ENCODE measurements around the gene RXRA. TPM values are rescaled to one million over a fixed set of nuclear protein-coding genes. Genes with fewer than 3 reads are reported as not detected.

RXRA gene
- total RNA-seq, 1 donor: 26.4 TPM

DNA sequence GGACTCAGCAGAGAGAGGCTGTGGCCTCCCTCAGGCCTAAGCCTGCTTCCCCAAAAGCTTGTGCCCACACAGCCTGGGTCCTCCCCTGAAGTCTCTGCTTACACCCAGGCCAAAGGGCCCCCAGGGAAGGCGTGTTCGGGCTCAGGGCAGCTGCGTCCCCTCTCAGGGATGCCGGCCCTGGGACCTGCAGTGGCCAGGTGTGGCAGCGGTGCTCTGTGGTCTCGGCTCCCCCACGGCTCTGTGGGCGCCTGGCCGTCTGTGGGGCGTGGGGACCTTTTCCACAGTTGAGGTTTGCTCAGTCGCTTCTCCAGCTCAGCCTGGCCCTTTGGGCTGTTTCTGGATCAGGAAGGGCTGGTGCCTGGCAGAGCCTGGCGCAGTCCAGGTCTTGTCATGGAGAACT lies 75.9 kb downstream of the RXRA start:
- Histone ChIP-seq H4K20me1 (ENCODE audit: insufficient read depth, low read length) (peaks cover 69% of the 10 kb centered on the region), H3K4me3 (ENCODE audit: insufficient read depth, low read length) (no peak overlapping the region), H3K4me2 (ENCODE audit: insufficient read depth, low read length) (no peak overlapping the region), H3K9me3 (ENCODE audit: low read depth, low read length) (peaks cover 5% of the 10 kb centered on the region), H3K4me1 (ENCODE audit: insufficient read depth, low read length) (peaks cover 38% of the 10 kb centered on the region), H3K79me2 (ENCODE audit: insufficient read depth, low read length) (peaks cover 75% of the 10 kb centered on the region), H2AFZ (ENCODE audit: low read length) (no peak overlapping the region), H3K27ac (ENCODE audit: low read depth, low read length) (no peak overlapping the region), H3K27me3 (ENCODE audit: insufficient read depth, low read length) (no peaks in the 10 kb centered on the region), H3K36me3 (ENCODE audit: insufficient read depth, low read length) (no peaks in the 10 kb centered on the region)
- TF ChIP-seq CTCF (IDR thresholded peaks at IDR 0.05; ENCODE audit: extremely low read depth, low read depth, low read length): no peak
- DNase-seq (ENCODE audit: insufficient read length, low spot score, missing footprints): no peak

- Histone ChIP-seq H4K20me1 (ENCODE audit: insufficient read depth, low read length) (peaks cover 63% of the 10 kb centered on the region), H3K4me2 (ENCODE audit: insufficient read depth, low read length) (peak overlapping the region; percentile 23)
- no peak for DNase-seq (ENCODE audit: insufficient read length, low spot score, missing footprints)
Measured at GRCh38 chr9:134403292-134403681, 77.0 kb downstream of the RXRA start.

DNA sequence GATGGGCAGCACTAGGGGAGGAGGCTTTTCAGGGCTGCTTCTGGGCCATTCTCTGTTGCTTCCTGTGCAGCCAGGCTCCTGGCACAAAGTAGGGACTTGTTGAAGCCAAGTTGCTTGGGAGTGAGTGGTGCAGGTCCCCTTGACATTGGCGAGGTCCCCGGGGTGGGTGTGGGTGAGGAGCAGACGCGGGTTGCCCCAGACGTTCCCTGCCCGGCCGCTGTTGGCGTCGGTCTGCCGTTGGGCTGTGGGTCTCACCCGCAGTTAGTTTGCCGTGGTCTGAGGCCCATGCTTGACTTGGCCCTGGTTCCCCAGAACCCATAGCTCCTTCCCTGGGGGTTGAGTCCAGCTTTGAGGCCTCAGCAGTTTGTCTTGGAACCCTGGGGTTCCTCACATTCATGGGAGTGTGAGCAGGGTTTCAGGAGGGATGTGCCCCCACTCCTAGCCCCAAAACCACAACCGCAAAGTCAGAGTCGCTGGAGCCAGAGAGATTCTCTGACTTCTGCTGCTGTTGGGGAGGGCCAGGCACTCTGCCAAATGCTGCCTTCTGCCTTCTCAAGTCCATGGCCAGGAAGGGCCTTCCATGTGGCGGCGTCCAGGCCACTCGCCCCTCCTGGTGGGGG lies 77.5 kb downstream of the RXRA start:
- peaks cover 1% of the 10 kb centered on the region for H3K36me3 ChIP-seq (ENCODE audit: insufficient read depth, low read length)
- peaks cover 43% of the 10 kb centered on the region for H3K4me1 ChIP-seq (ENCODE audit: insufficient read depth, low read length)
- peak overlapping the region; percentile 83 for H3K27ac ChIP-seq (ENCODE audit: low read depth, low read length)
- H4K20me1 ChIP-seq (ENCODE audit: insufficient read depth, low read length): peaks cover 58% of the 10 kb centered on the region
- H3K4me2 ChIP-seq (ENCODE audit: insufficient read depth, low read length): peak overlapping the region; percentile 23
- peaks cover 74% of the 10 kb centered on the region for H3K79me2 ChIP-seq (ENCODE audit: insufficient read depth, low read length)
- no peak overlapping the region for H2AFZ ChIP-seq (ENCODE audit: low read length)
- peaks cover 3% of the 10 kb centered on the region for H3K9me3 ChIP-seq (ENCODE audit: low read depth, low read length)
- no peak for TF ChIP-seq CTCF (IDR thresholded peaks at IDR 0.05; ENCODE audit: extremely low read depth, low read depth, low read length)
- DNase-seq (ENCODE audit: insufficient read length, low spot score, missing footprints): peak; percentile 100
- no peak overlapping the region for H3K4me3 ChIP-seq (ENCODE audit: insufficient read depth, low read length)
- H3K27me3 ChIP-seq (ENCODE audit: insufficient read depth, low read length): no peaks in the 10 kb centered on the region

More at GRCh38 chr9:134403292-134403681, 77.0 kb downstream of the RXRA start:
- peaks cover 76% of the 10 kb centered on the region for H3K79me2 ChIP-seq (ENCODE audit: insufficient read depth, low read length)
- no peak overlapping the region for H2AFZ ChIP-seq (ENCODE audit: low read length)
- no peaks in the 10 kb centered on the region for H3K36me3 ChIP-seq (ENCODE audit: insufficient read depth, low read length)
- TF ChIP-seq CTCF (IDR thresholded peaks at IDR 0.05; ENCODE audit: extremely low read depth, low read depth, low read length): no peak
- H3K4me1 ChIP-seq (ENCODE audit: insufficient read depth, low read length): peaks cover 43% of the 10 kb centered on the region
- H3K27me3 ChIP-seq (ENCODE audit: insufficient read depth, low read length): no peaks in the 10 kb centered on the region
- no peak overlapping the region for H3K4me3 ChIP-seq (ENCODE audit: insufficient read depth, low read length)
- H3K27ac ChIP-seq (ENCODE audit: low read depth, low read length): peak overlapping the region; percentile 83
- H3K9me3 ChIP-seq (ENCODE audit: low read depth, low read length): peaks cover 5% of the 10 kb centered on the region

GRCh38 chr9:134404376-134405358 lies 78.4 kb downstream of the RXRA start:
- TF ChIP-seq CTCF (IDR thresholded peaks at IDR 0.05; ENCODE audit: extremely low read depth, low read depth, low read length): no peak
- Histone ChIP-seq H3K36me3 (ENCODE audit: insufficient read depth, low read length) (peaks cover 5% of the 10 kb centered on the region), H3K4me3 (ENCODE audit: insufficient read depth, low read length) (no peak overlapping the region), H3K4me2 (ENCODE audit: insufficient read depth, low read length) (peak overlapping the region; percentile 23), H2AFZ (ENCODE audit: low read length) (no peak overlapping the region), H3K79me2 (ENCODE audit: insufficient read depth, low read length) (peaks cover 68% of the 10 kb centered on the region), H3K4me1 (ENCODE audit: insufficient read depth, low read length) (peaks cover 43% of the 10 kb centered on the region), H3K9me3 (ENCODE audit: low read depth, low read length) (no peaks in the 10 kb centered on the region), H3K27ac (ENCODE audit: low read depth, low read length) (peak overlapping the region; percentile 83), H3K27me3 (ENCODE audit: insufficient read depth, low read length) (no peaks in the 10 kb centered on the region), H4K20me1 (ENCODE audit: insufficient read depth, low read length) (peaks cover 49% of the 10 kb centered on the region)
- no peak for DNase-seq (ENCODE audit: insufficient read length, low spot score, missing footprints)
